22Rv1 (cell line): ENCODE data around the gene MYEF2.

Experiments used
- CTCF ChIP-seq: fragments of 450-650 bp; IDR thresholded peaks from 2 replicates; pipeline ENCODE4 v1.5.1; 2017; ENCODE audit warnings: mild to moderate bottlenecking
- ZFX ChIP-seq: fragments of 450-650 bp; IDR thresholded peaks from 2 replicates; pipeline ENCODE4 v1.6.1; 2017; ENCODE audit warnings: antibody characterized with exemption, borderline replicate concordance

GRCh38 chr15:48176112-48176511 is 2.0 kb downstream of the MYEF2 start:
- TF ChIP-seq CTCF (no peak), ZFX (no peak)
